ENCODE data around the gene NEFH. TPM values are rescaled to one million over a fixed set of nuclear protein-coding genes. Genes with fewer than 3 reads are reported as not detected.
A peak's percentile ranks its signal among the peaks of the same experiment; 100 is the strongest.

Gene NEFH, protein sequence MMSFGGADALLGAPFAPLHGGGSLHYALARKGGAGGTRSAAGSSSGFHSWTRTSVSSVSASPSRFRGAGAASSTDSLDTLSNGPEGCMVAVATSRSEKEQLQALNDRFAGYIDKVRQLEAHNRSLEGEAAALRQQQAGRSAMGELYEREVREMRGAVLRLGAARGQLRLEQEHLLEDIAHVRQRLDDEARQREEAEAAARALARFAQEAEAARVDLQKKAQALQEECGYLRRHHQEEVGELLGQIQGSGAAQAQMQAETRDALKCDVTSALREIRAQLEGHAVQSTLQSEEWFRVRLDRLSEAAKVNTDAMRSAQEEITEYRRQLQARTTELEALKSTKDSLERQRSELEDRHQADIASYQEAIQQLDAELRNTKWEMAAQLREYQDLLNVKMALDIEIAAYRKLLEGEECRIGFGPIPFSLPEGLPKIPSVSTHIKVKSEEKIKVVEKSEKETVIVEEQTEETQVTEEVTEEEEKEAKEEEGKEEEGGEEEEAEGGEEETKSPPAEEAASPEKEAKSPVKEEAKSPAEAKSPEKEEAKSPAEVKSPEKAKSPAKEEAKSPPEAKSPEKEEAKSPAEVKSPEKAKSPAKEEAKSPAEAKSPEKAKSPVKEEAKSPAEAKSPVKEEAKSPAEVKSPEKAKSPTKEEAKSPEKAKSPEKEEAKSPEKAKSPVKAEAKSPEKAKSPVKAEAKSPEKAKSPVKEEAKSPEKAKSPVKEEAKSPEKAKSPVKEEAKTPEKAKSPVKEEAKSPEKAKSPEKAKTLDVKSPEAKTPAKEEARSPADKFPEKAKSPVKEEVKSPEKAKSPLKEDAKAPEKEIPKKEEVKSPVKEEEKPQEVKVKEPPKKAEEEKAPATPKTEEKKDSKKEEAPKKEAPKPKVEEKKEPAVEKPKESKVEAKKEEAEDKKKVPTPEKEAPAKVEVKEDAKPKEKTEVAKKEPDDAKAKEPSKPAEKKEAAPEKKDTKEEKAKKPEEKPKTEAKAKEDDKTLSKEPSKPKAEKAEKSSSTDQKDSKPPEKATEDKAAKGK
- 1.3 and 2.9 TPM in 2 replicates for total RNA-seq (ENCODE audit: low replicate concordance)
- long read RNA-seq, transcript NEFH-201 (4 exons, 3,783 nt): major isoform, 9 of 9 reads
- long read RNA-seq, partial matches to known transcripts: 0 of 9 reads
- long read RNA-seq, other reads (novel, unspliced or antisense): 0 of 9 reads

DNA sequence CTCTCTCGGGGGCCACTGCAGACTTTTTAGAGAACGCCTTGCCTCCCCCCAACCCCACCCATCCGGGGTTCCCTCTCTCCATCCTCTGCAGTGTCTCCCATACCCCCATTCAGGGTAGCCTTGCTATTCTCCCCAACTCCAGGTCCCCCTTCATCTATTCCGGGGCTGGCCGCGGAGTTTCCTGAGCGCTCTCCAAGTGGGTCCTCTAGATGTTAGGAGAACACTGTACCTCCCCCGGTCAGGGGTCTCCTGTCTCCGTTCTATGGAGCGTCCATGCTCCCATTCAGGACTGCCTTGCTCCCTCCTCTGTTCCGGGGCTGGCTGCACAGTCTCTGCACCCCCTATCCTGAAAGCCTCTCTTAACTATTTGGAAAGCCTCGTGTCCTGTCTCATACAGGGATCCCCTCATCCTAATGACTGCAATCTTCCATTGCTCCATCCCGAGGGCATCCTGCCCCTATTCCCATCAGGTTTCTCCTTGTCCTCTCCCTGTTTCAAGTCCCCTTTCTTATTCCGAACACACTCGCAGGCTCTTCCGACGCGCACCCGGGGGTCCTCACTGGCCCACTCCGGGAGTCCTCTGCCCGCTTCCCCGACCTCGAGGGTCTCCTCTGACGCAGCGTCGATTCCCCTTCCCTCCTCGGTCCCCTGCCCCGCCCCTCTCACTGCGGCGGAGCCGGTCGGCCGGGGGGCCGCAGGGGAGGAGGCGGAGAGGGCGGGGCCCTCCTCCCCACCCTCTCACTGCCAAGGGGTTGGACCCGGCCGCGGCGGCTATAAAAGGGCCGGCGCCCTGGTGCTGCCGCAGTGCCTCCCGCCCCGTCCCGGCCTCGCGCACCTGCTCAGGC is at the start of gene NEFH:
TSS of gene NEFH (plus strand) at position 802 of the 845 bp plus-strand sequence. CDS start 45 bp downstream, outside the sequence.
- peaks cover 68% of the 10 kb centered on the region for H3K27me3 Mint-ChIP-seq
- TF ChIP-seq, protein P1, sequence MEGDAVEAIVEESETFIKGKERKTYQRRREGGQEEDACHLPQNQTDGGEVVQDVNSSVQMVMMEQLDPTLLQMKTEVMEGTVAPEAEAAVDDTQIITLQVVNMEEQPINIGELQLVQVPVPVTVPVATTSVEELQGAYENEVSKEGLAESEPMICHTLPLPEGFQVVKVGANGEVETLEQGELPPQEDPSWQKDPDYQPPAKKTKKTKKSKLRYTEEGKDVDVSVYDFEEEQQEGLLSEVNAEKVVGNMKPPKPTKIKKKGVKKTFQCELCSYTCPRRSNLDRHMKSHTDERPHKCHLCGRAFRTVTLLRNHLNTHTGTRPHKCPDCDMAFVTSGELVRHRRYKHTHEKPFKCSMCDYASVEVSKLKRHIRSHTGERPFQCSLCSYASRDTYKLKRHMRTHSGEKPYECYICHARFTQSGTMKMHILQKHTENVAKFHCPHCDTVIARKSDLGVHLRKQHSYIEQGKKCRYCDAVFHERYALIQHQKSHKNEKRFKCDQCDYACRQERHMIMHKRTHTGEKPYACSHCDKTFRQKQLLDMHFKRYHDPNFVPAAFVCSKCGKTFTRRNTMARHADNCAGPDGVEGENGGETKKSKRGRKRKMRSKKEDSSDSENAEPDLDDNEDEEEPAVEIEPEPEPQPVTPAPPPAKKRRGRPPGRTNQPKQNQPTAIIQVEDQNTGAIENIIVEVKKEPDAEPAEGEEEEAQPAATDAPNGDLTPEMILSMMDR (conservative IDR thresholded peaks at IDR 0.05): no peak
- peaks cover 6% of the 10 kb centered on the region for H3K36me3 Mint-ChIP-seq
- no peak for DNase-seq (ENCODE audit: extremely low spot score, unreplicated experiment)
- peaks cover 14% of the 10 kb centered on the region for H3K4me1 Mint-ChIP-seq (ENCODE audit: unreplicated experiment)
- H3K27ac Mint-ChIP-seq: no peak within 1 kb of the TSS
- H3K9me3 Mint-ChIP-seq: no peaks in the 10 kb centered on the region
- H3K4me3 Mint-ChIP-seq: peak within 1 kb of the TSS; percentile 83

DNA sequence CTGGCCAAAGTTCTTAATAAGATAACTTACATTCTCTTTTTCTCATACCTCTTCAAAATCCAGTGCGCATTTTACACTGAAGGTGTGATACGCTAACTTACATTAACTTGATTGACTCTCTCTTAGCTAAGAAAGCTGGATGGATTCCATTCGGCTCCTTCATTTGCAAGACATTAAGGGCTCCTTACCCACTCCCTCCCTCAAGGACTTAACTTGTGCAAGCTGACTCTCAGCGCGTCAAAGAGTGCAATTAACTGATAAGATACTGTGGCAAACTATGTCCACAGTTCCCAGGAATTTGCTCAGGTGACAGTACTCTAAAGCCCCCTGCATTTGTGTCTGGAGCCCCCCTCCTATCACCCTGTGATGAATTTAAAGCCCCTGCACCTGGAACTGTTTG is 48.0 kb upstream of the NEFH start:
- peaks cover 21% of the 10 kb centered on the region for H3K27me3 Mint-ChIP-seq
- no peak overlapping the region for H3K4me3 Mint-ChIP-seq

DNA sequence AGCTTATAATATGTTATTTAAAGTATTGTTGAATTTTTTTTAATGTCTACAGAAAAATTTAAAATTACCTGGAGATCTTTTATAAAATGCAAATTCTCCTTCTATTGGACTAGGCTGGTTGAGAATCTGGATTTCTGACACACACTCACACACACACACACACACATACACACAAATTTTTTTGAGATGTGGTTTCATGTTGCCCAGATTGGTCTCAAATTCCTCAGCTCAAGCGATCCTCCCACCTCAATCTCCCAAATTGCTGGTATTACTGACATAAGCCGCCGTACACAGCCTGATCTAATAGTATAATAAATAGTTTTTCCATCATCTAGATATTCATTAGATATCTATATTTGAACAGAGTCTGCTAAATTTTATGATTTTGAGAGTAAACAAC is 46.2 kb upstream of the NEFH start:
- TF ChIP-seq, protein P1 (conservative IDR thresholded peaks at IDR 0.05): no peak
- no peaks in the 10 kb centered on the region for H3K9me3 Mint-ChIP-seq
- no peak overlapping the region for H3K4me3 Mint-ChIP-seq
- H3K27me3 Mint-ChIP-seq: peaks cover 21% of the 10 kb centered on the region
- H3K36me3 Mint-ChIP-seq: no peaks in the 10 kb centered on the region
- no peak overlapping the region for H3K27ac Mint-ChIP-seq
- peaks cover 21% of the 10 kb centered on the region for H3K4me1 Mint-ChIP-seq (ENCODE audit: unreplicated experiment)
- DNase-seq (ENCODE audit: extremely low spot score, unreplicated experiment): no peak

More for the DNA sequence above, 48.0 kb upstream of the NEFH start:
- Mint-ChIP-seq H3K4me1 (ENCODE audit: unreplicated experiment) (peaks cover 21% of the 10 kb centered on the region), H3K27ac (no peak overlapping the region), H3K9me3 (no peaks in the 10 kb centered on the region), H3K36me3 (no peaks in the 10 kb centered on the region)
- TF ChIP-seq, protein P1 (conservative IDR thresholded peaks at IDR 0.05): no peak
- DNase-seq (ENCODE audit: extremely low spot score, unreplicated experiment): peak; percentile 7

DNA sequence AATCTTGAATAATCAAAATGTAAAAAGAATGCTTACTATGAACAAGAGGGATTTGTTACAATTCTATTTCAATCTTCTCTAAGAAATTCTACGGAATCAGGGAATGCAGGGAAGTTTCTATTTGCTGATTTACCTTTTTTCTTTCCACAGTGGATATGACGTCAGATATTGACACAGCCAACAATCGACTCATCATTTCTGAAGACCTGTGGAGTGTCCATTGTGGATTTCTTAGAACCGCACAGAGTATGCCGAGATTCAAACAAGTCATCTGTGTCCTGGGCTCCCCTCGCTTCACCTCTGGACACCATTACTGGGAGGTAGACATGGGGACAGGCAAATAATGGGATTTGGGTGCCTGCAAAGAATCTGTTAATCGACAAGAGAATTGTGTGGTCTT is 45.7 kb upstream of the NEFH start:
- DNase-seq (ENCODE audit: extremely low spot score, unreplicated experiment): no peak
- Mint-ChIP-seq H3K4me1 (ENCODE audit: unreplicated experiment) (peaks cover 21% of the 10 kb centered on the region), H3K27ac (no peak overlapping the region), H3K9me3 (no peaks in the 10 kb centered on the region), H3K4me3 (no peak overlapping the region), H3K27me3 (peaks cover 18% of the 10 kb centered on the region), H3K36me3 (no peaks in the 10 kb centered on the region)
- TF ChIP-seq, protein P1 (conservative IDR thresholded peaks at IDR 0.05): no peak

All from type B pancreatic cell (in vitro differentiated cells).